Lower lobe of right lung (tissue), 2 donors: Measurements from ENCODE around the gene TMEM39A. TPM values are rescaled to one million over a fixed set of nuclear protein-coding genes. Genes with fewer than 3 reads are reported as not detected.

Experiments
- ATAC-seq, 2 donors: fragments of 200-7000 bp; cut with Tn5 transposase; one replicate each; pipeline ENCODE4 v1.9.1; 2020 to 2022; ENCODE audit warnings: mild to moderate bottlenecking in 2 of 2, moderate library complexity in 2 of 2
- DNase-seq: peaks from one replicate; pipeline ENCODE4 v3.0.0-alpha.2; 2020
- H3K27ac ChIP-seq: fragments of 200-600 bp; one replicate; pipeline ENCODE4 v1.8.0; 2022
- H3K27me3 ChIP-seq: fragments of 200-600 bp; one replicate; pipeline ENCODE4 v1.8.0; 2022; ENCODE audit warnings: low read depth
- H3K36me3 ChIP-seq: fragments of 200-600 bp; one replicate; pipeline ENCODE4 v1.8.0; 2022; ENCODE audit warnings: mild to moderate bottlenecking
- H3K4me1 ChIP-seq: fragments of 200-600 bp; one replicate; pipeline ENCODE4 v1.8.0; 2022
- H3K4me3 ChIP-seq: fragments of 200-600 bp; one replicate; pipeline ENCODE4 v1.8.0; 2022; ENCODE audit warnings: mild to moderate bottlenecking
- H3K9me3 ChIP-seq: fragments of 200-600 bp; one replicate; pipeline ENCODE4 v1.8.0; 2022
- CTCF ChIP-seq: fragments of 200-600 bp; IDR thresholded peaks from one replicate; pipeline ENCODE4 v1.8.0; 2022; ENCODE audit warnings: antibody characterized with exemption, mild to moderate bottlenecking
- intact Hi-C: fragments of 100-400 bp; cut with DNase I; formaldehyde crosslinking; loops from one replicate; pipeline ENCODE4 v1.11.0; 2022
- long read RNA-seq: library from polyadenylated mRNA; unstranded; transcript quantifications from one replicate; pipeline ENCODE4 v2.0.0, GENCODE V29; 2021
- total RNA-seq: library from RNA; stranded (reverse); fragmentation: NEBNext Ultra II Directional; extraction: Animal tissue kit (Norgen Biotek cat#: 25700); gene quantifications from one replicate; pipeline ENCODE4 v1.2.1, GENCODE V29; 2021
- donor health status: DM: no; HTN: yes; CAD: no; lungs with severe emphysema.

Gene TMEM39A
- 37.9 TPM for total RNA-seq
- long read RNA-seq, full-length matches to known transcripts = 11 of 62 reads
- long read RNA-seq, partial matches to known transcripts = 3 of 62 reads
- long read RNA-seq, other reads (novel, unspliced or antisense) = 48 of 62 reads

- DNase-seq = peak; percentile 100
- TF ChIP-seq CTCF = peak; percentile 35
- H3K9me3 ChIP-seq = no peaks in the 10 kb centered on the region
- no peaks in the 10 kb centered on the region for H3K27me3 ChIP-seq
- peak within 1 kb of the TSS; percentile 88 for H3K27ac ChIP-seq
- peaks cover 46% of the 10 kb centered on the region for H3K4me1 ChIP-seq
- peaks cover 34% of the 10 kb centered on the region for H3K36me3 ChIP-seq
- peak within 1 kb of the TSS; percentile 78 for H3K4me3 ChIP-seq
- intact Hi-C loops = no loop called here
- peak; percentile 98 to 99 for ATAC-seq
These were observed at the start of gene TMEM39A for GRCh38 chr3:119463171-119464169. TMEM39A (minus strand) TSS chr3:119463615; CDS start chr3:119462074, 1,541 bp downstream.

- ATAC-seq = no peak
- intact Hi-C loops = no loop called here
- Histone ChIP-seq H3K27ac (no peak overlapping the region), H3K4me1 (no peaks in the 10 kb centered on the region), H3K36me3 (peaks cover 98% of the 10 kb centered on the region), H3K27me3 (no peaks in the 10 kb centered on the region), H3K9me3 (no peaks in the 10 kb centered on the region), H3K4me3 (no peak overlapping the region)
- DNase-seq = no peak
- TF ChIP-seq CTCF = no peak
These were observed 47.3 kb upstream of the TMEM39A start for GRCh38 chr3:119510690-119511089.

- Histone ChIP-seq H3K4me3 (no peak overlapping the region), H3K27ac (no peak overlapping the region), H3K9me3 (no peaks in the 10 kb centered on the region), H3K36me3 (peaks cover 95% of the 10 kb centered on the region), H3K4me1 (no peaks in the 10 kb centered on the region), H3K27me3 (no peaks in the 10 kb centered on the region)
- no peak for TF ChIP-seq CTCF
- ATAC-seq (no peak), DNase-seq (no peak)
- intact Hi-C loops = no loop called here
These were observed 44.9 kb upstream of the TMEM39A start for GRCh38 chr3:119508172-119508845.

- intact Hi-C loops = no loop called here
- H3K36me3 ChIP-seq = peaks cover 89% of the 10 kb centered on the region
These were observed 44.0 kb upstream of the TMEM39A start for GRCh38 chr3:119507404-119507803.

More at GRCh38 chr3:119507404-119507803, 44.0 kb upstream of the TMEM39A start:
- Histone ChIP-seq H3K4me3 (no peak overlapping the region), H3K9me3 (no peaks in the 10 kb centered on the region), H3K4me1 (no peaks in the 10 kb centered on the region), H3K27ac (no peak overlapping the region), H3K27me3 (no peaks in the 10 kb centered on the region)
- ATAC-seq = no peak
- no peak for TF ChIP-seq CTCF
- no peak for DNase-seq
